ENCODE results near the gene ARL14EPL. TPM values are rescaled to one million over a fixed set of nuclear protein-coding genes. Genes with fewer than 3 reads are reported as not detected.

The ARL14EPL gene
- not detected for total RNA-seq
- long read RNA-seq: 0 reads

DNA sequence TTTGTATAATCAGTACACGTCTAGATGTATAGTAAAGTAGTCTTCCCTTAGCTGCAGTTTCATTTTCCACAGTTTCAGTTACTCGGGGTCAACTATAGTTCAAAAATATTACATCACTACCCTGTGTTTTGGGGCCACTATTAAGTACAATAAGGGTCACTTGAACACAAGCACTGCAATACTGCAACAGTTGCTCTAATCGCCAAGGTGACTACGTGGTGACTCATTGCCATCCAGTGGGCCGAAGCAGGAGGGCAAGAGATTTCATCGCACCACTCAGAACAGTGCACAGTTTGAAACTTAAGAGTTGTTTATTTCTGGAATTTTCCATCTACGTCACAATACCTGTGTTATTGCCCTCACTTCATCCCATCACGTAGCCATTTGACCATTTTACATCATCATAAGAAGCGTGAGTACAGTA is at the start of gene ARL14EPL:
ARL14EPL (plus strand) TSS at position 379 of the 424 bp plus-strand sequence. CDS start 18,994 bp downstream, outside the sequence.
- ATAC-seq (peak; percentile 76 to 85), DNase-seq (peak; percentile 39)
- intact Hi-C loops (cut with DNase I): no loop called here

DNA sequence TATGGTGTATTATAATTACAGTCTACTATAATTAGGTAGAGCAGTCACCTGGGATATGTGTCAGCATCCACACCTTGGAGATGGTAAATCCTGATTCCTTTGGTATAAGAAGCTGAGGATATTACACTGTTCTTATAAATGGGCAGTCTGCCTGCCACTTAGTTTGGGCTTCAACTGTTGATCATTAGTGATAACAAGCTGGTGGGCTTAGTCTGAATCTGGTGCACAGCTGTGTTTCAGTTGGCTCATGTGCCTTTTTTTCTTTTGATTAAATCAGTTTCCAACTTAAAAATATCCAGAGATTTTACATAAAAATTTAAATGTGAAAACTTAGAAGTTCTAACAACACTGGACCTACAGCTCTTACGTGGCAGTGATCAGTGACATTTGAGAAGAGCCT is 48.8 kb upstream of the ARL14EPL start:
- intact Hi-C loops (cut with DNase I): no loop called here
- ATAC-seq (no peak), DNase-seq (no peak)

- ATAC-seq: peak in 1 of 2 donors; percentile 85
These were observed 46.2 kb upstream of the ARL14EPL start for GRCh38 chr5:115985802-115986757.

GRCh38 chr5:115988002-115988401 is 44.3 kb upstream of the ARL14EPL start:
- DNase-seq (no peak), ATAC-seq (no peak)
- intact Hi-C loops (cut with DNase I): no loop called here

More at GRCh38 chr5:115985802-115986757, 46.2 kb upstream of the ARL14EPL start:
- intact Hi-C loops (cut with DNase I): no loop called here
- DNase-seq: no peak

DNA sequence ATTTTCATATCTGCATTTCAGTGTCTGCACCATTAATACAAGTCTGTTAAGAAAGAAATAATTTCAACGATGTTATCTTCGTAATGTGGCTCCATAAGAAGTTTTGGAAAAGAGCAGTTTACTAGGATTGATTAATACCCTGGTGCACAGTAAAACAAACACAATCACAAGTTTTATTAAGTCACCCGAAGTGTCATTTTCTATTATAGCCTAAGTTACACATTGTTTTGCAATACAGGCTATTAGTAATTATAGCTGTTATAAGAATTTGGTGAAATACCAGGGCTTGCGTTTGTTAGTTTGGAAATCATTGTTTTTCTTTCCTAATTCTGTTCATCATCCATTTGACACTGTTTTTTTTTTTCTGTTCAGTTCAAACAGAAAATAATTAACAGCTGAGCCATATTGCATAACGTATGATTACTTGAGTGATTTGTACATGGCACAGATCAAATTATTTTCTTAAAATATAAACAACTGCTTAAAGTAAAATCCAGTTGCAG is 39.4 kb upstream of the ARL14EPL start:
- DNase-seq: no peak
- no peak for ATAC-seq
- intact Hi-C loops (cut with DNase I): no loop called here

DNA sequence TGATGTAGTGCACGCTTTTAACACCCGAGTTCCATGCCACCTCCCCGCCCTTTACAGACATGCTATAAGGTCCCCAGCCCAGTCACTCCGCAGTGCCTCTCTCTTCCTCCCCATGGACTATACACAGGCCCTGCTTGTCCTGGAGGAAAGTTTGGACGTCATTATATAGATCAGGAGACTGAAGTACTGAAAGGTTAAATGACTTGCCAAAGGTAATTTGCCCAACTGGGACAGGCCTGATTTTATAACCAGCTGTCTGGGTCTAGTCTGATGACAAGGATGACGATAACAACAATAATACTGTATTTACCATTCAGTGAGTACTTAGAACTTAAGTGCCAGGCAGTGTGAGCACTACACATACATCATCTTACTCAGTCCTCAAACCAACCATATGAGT is 36.9 kb upstream of the ARL14EPL start:
- DNase-seq: no peak
- ATAC-seq: no peak
- intact Hi-C loops (cut with DNase I): no loop called here

DNA sequence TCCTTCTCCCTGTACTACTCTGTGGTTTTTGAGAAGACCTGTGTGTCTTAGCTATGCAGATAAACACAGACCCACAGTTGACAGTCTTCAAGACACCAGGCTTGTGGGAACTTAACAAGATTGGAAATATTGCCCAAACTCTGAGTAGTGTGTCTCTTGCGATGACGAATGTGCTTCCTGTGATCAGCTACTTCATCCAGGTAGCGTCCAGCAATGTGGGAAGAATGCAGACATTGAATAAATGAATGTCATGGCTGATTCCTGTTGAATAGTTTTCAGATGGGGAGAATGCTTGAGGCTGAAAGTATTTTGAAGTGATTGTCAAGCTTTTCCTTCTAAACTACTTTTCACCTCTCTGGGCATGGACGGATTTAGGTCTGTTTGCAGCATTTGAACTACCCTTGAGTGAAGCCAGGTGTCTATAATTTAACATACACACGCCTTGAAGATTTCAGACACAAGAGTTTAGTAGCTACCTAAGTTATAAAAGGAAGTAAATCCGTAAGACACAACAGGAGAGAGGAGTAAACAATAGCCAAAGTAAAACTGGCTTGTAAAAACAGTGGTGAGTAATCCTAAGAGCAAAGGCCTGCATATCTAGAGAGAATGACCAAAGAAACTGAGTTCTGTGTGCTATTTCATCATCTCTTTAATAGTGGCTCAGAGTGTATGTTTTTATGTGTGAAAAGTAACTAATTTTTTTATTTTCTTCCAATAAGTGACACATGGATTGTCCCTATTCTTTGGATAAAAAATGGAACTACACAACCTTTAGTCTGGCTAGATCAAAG is 30.0 kb upstream of the ARL14EPL start:
- intact Hi-C loops (cut with DNase I): no loop called here
- ATAC-seq (no peak), DNase-seq (no peak)

GRCh38 chr5:116004248-116004647 is 28.0 kb upstream of the ARL14EPL start:
- ATAC-seq (no peak), DNase-seq (no peak)
- intact Hi-C loops (cut with DNase I): no loop called here

DNA sequence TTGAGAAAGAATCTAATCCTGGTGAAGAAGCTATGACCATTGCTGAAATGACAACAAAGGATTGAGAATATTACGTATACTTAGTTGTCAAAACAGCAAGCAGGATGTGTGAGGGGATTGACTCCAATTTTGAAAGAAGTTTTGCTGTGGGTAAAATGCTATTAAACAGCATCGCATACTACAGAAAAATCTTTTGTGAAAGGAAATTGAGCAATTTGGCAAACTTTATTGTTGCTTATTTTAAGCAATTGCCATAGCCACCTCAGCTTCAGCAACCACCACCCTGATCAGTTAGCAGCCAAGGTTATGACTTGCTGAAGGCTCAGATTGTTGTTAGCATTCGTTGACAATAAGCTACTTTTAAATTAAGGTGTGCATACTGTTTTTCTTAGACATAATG is 22.5 kb upstream of the ARL14EPL start:
- no peak for DNase-seq
- intact Hi-C loops (cut with DNase I): no loop called here
- ATAC-seq: no peak

- DNase-seq: no peak
- intact Hi-C loops (cut with DNase I): no loop called here
- no peak for ATAC-seq
These were observed 21.2 kb upstream of the ARL14EPL start for GRCh38 chr5:116011046-116011445.

GRCh38 chr5:116013207-116013785 is 19.0 kb upstream of the ARL14EPL start:
- no peak for DNase-seq
- intact Hi-C loops (cut with DNase I): no loop called here
- peak in 1 of 2 donors; percentile 33 for ATAC-seq

DNA sequence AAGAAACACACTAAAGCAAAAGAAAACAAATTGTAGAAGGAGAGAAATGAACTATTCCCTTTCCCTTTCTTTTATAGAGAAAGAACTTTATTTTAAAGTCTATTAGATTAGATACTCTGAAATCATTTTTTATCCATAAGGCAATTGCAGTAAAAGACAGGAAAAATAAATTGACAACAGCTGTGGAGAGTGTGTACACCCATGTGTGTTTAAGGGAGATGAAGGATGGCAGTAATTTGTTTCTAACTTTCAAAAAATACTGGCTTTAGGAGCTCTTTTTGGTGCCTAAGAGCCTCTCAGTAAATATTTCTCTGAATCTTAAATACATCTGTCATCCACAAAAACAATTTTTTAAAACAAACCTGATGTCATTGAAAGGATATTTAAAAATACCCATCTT is 18.3 kb upstream of the ARL14EPL start:
- DNase-seq (no peak), ATAC-seq (no peak)
- intact Hi-C loops (cut with DNase I): no loop called here

DNA sequence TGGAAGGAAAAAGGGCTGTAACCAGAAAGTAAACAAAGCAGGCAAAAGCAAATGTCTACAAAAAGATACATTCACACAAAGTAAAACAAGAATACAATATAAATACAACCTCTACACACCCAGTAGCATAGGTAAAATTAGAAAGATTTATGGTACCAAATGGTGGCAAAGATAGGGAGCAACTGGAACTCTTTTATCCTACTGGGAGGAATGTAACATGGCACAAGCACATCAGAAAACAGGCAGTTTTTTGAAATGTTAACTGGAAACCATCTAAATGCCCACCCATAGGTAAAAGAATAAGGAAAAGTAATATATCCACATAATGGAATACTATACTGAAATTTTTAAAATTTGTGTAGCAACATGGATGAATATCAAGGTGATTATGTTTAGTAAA is 8.7 kb upstream of the ARL14EPL start:
- intact Hi-C loops (cut with DNase I): no loop called here
- ATAC-seq: no peak

DNA sequence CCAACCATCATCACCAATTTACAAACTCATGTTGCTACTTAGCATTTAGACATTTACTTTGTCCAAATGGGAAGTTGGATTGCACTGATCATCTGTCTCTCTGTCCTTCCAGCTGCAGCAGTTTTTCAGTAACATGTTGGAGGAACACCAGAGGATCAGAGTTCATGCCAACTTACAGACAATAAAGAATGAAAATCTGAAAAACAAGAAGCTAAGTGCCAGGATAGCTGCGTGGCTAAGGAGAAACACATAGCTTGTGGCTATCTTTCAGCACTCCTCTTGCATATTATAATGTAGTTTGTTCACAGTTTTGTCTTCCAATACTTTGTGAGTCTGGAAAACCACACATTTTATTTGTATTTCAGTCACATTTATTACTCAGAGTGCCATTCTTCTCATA is 6.4 kb upstream of the ARL14EPL start:
- ATAC-seq (no peak), DNase-seq (no peak)
- intact Hi-C loops (cut with DNase I): no loop called here

More for the DNA sequence above, 8.7 kb upstream of the ARL14EPL start:
- DNase-seq: no peak

GRCh38 chr5:116032991-116033390 is 719 bp downstream of the ARL14EPL start:
- ATAC-seq (no peak), DNase-seq (no peak)
- intact Hi-C loops (cut with DNase I): no loop called here

DNA sequence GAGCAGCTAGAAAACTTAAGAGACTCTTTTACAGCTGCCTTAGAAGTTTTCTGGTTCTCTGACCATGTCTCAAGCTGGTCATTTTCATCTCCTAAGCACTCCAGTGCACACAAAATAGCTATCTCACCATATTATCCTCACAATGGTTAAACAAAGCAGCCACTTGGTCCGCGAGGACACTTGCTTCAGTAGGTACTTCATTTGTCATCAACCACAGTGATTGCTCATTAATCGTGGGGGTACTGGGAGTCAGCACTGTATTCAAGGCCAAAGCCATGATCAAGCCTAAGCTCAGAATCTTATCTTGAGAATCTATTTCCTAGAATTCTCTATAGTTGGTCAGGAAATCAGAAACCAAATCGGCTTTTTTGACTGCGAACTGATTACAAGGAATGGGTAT is 2.9 kb downstream of the ARL14EPL start:
- intact Hi-C loops (cut with DNase I): no loop called here
- no peak for ATAC-seq
- no peak for DNase-seq

DNA sequence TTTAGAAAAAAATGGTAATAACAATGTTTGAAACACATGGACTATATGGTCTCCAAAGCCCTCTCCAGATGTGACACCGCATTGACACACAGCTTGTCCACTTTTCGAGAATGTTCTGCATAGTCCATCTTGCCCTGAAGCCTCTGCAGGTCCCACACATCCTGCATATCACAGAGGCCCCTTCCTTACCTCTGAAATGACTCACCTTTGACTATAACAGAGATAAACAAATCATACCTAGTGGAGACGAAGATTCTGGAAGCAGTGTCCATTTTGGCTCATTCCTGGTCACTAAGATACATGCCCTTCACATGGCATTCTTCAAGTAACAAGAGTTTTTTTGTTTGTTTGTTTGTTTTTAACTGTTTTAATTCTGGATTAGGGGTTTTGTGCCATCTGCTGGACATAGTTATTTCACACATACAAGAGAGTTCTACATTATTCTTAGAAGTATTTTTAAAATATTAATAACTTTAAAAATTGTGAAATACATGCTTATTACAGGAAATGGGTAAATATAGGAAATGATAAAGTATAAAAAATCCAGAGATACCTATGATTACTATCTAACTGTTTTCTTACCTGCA is 5.1 kb downstream of the ARL14EPL start:
- intact Hi-C loops (cut with DNase I): no loop called here
- ATAC-seq (no peak), DNase-seq (no peak)

GRCh38 chr5:116038817-116039216 is 6.5 kb downstream of the ARL14EPL start:
- intact Hi-C loops (cut with DNase I): no loop called here
- DNase-seq (no peak), ATAC-seq (no peak)

- no peak for ATAC-seq
- DNase-seq: no peak
- intact Hi-C loops (cut with DNase I): loop anchor here in 1 of 2 donors (10.0 kb wide), 1 partner anchor 388 kb away; no protein-coding TSS in a partner anchor
These were observed 10.1 kb downstream of the ARL14EPL start for GRCh38 chr5:116042375-116042774.

All from left cardiac atrium (tissue), 4 donors.